Measurements from ENCODE around the gene EHD1.

The EHD1 gene

DNA sequence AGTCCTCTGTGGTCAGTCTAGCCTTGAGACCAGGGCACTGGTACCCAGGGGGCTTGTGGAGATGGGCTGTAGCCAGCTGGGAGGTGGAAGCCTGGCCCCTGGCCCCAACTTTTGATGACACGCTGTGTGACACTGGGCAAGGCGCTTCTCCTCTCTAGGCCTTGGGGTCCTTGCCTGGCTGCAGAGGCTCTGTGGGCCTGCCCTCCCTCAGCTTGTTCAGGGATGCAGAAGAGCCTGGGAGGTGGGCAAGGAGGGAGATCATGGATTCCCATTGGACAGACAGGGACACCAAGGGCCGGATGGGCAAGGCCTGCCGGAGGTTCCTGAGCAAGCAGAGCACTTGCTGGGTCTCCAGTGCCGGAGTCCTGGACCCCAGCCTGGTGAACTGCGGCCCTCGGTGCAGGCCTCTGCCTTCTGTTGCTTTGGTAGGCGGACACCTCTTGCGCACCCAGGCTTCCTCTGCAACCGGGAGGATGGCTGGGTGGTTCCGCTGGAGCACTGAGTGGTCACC, 44.8 kb upstream of the EHD1 start:
- Mint-ChIP-seq H3K36me3 (ENCODE audit: low read depth) (peaks cover 7% of the 10 kb centered on the region), H3K4me3 (peak overlapping the region; percentile 29 to 99 (median 97))

DNA sequence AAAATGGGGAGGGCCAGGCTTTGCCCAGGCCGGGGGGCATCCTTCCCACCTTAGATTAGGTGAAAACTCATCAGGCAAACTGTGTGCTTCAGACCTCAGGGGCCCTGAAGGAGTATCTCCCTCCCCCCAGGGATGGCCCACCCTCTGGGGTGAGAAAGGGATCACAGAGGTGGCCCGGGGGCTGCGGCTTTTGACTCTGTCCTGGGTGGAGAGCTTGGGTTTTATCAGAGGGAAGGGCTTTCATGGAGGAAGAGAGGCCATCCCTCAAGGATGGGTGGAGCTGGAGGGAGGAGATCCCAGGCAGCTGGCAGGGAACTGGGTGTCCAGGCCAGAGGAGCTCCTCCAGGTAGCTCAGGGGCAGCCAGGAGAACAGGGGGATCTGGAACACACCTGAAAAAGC, 43.0 kb upstream of the EHD1 start:
- Mint-ChIP-seq H3K27me3 (ENCODE audit: low read depth) (no peaks in the 10 kb centered on the region), H3K36me3 (ENCODE audit: low read depth) (no peaks in the 10 kb centered on the region), H3K4me1 (peaks cover 22% of the 10 kb centered on the region), H3K4me3 (peak overlapping the region in 2 of 3 experiments; percentile 47 to 67), H3K9me3 (no peaks in the 10 kb centered on the region), H3K27ac (peak overlapping the region in 1 of 3 experiments; percentile 39)
- TF ChIP-seq, protein P1, sequence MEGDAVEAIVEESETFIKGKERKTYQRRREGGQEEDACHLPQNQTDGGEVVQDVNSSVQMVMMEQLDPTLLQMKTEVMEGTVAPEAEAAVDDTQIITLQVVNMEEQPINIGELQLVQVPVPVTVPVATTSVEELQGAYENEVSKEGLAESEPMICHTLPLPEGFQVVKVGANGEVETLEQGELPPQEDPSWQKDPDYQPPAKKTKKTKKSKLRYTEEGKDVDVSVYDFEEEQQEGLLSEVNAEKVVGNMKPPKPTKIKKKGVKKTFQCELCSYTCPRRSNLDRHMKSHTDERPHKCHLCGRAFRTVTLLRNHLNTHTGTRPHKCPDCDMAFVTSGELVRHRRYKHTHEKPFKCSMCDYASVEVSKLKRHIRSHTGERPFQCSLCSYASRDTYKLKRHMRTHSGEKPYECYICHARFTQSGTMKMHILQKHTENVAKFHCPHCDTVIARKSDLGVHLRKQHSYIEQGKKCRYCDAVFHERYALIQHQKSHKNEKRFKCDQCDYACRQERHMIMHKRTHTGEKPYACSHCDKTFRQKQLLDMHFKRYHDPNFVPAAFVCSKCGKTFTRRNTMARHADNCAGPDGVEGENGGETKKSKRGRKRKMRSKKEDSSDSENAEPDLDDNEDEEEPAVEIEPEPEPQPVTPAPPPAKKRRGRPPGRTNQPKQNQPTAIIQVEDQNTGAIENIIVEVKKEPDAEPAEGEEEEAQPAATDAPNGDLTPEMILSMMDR (IDR thresholded peaks at IDR 0.05; ENCODE audit: unreplicated experiment in 3 of 3): no peak

More for the DNA sequence above, 44.8 kb upstream of the EHD1 start:
- Mint-ChIP-seq H3K4me1 (peaks cover 13% of the 10 kb centered on the region), H3K27me3 (ENCODE audit: low read depth) (no peaks in the 10 kb centered on the region), H3K9me3 (no peaks in the 10 kb centered on the region), H3K27ac (peak overlapping the region in 1 of 3 experiments; percentile 99)
- TF ChIP-seq, protein P1 (IDR thresholded peaks at IDR 0.05; ENCODE audit: unreplicated experiment in 3 of 3): no peak

DNA sequence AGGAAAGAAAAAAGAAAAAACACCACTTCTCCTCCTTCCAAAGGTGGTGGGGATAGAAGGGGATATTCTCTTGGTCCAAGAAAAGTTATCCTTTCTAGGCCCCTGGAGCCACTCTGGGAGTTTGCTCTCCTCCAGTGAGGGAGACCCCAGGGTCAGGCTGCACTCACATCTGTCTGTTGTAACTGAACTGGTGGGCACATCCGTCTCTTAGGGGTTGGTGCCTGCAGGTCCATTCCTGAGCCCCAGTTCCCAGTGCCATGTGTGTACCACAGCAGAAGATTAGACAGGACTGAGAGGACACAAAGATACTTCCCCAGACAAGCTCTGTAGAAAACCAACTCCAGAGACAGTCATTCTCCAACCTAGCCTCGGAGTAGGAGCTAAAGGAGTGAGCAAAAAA, 41.7 kb upstream of the EHD1 start:
- Mint-ChIP-seq H3K36me3 (ENCODE audit: low read depth) (no peaks in the 10 kb centered on the region), H3K27me3 (ENCODE audit: low read depth) (no peaks in the 10 kb centered on the region), H3K9me3 (no peaks in the 10 kb centered on the region), H3K27ac (peak overlapping the region in 1 of 3 experiments; percentile 67), H3K4me1 (peaks cover 22% of the 10 kb centered on the region), H3K4me3 (no peak overlapping the region)
- TF ChIP-seq, protein P1 (IDR thresholded peaks at IDR 0.05; ENCODE audit: unreplicated experiment in 3 of 3): no peak

DNA sequence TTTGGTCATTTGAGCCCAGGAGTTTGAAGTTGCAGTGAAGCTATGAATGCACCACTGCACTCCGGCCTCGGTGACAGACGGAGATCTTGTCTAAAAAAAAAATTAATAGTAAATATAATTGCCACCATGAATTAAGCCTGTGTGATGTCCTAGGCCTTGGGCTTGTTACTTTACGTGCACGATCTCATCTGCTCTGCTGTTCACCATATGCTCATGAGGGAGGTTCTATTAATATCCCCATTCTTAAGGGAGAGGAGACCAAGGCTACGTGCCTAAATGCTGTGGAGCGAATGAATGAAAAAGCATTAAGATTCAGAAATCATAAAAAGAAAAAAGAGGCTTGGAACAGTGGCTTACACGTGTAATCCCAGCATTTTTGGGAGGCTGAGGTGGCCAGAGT, 41.2 kb upstream of the EHD1 start:
- TF ChIP-seq, protein P1 (IDR thresholded peaks at IDR 0.05; ENCODE audit: unreplicated experiment in 3 of 3): no peak
- peaks cover 1% of the 10 kb centered on the region for H3K36me3 Mint-ChIP-seq (ENCODE audit: low read depth)
- peak overlapping the region in 2 of 3 experiments; percentile 26 to 67 for H3K27ac Mint-ChIP-seq
- no peaks in the 10 kb centered on the region for H3K27me3 Mint-ChIP-seq (ENCODE audit: low read depth)
- no peaks in the 10 kb centered on the region for H3K9me3 Mint-ChIP-seq
- peaks cover 22% of the 10 kb centered on the region for H3K4me1 Mint-ChIP-seq
- peak overlapping the region in 2 of 3 experiments; percentile 18 to 44 for H3K4me3 Mint-ChIP-seq

GRCh38 chr11:64918017-64918416, 39.6 kb upstream of the EHD1 start:
- H3K4me1 Mint-ChIP-seq: peaks cover 15% of the 10 kb centered on the region
- H3K27me3 Mint-ChIP-seq (ENCODE audit: low read depth): no peaks in the 10 kb centered on the region
- peak overlapping the region; percentile 90 to 92 (median 91) for H3K4me3 Mint-ChIP-seq
- TF ChIP-seq, protein P1 (IDR thresholded peaks at IDR 0.05; ENCODE audit: unreplicated experiment in 3 of 3): peak in 2 of 3 experiments; percentile 10 to 17
- H3K27ac Mint-ChIP-seq: peak overlapping the region; percentile 98 to 99 (median 99)
- H3K9me3 Mint-ChIP-seq: no peaks in the 10 kb centered on the region
- peaks cover 8% of the 10 kb centered on the region for H3K36me3 Mint-ChIP-seq (ENCODE audit: low read depth)

- TF ChIP-seq, protein P1 (IDR thresholded peaks at IDR 0.05; ENCODE audit: unreplicated experiment in 3 of 3): no peak
- Mint-ChIP-seq H3K27ac (peak overlapping the region; percentile 98 to 99 (median 99)), H3K27me3 (ENCODE audit: low read depth) (no peaks in the 10 kb centered on the region), H3K4me1 (peaks cover 15% of the 10 kb centered on the region), H3K9me3 (no peaks in the 10 kb centered on the region), H3K36me3 (ENCODE audit: low read depth) (peaks cover 8% of the 10 kb centered on the region), H3K4me3 (peak overlapping the region; percentile 90 to 92 (median 91))
Measured at GRCh38 chr11:64917663-64917995, 39.2 kb upstream of the EHD1 start.
